Left ventricle myocardium inferior (tissue), 1 donor: Measurements from ENCODE around the gene CDK14. TPM values are rescaled to one million over a fixed set of nuclear protein-coding genes. Genes with fewer than 3 reads are reported as not detected.

Source experiments
- DNase-seq: peaks from one replicate; pipeline ENCODE4 v3.0.0-alpha.2; 2020
- H3K27ac ChIP-seq: fragments of 200-600 bp; replicated peaks from 2 replicates; pipeline ENCODE4 v1.8.0; 2021
- H3K27me3 ChIP-seq: fragments of 200-600 bp; 2 replicates; pipeline ENCODE4 v1.8.0; 2021; ENCODE audit warnings: low read depth
- H3K36me3 ChIP-seq: fragments of 200-600 bp; 2 replicates; pipeline ENCODE4 v1.8.0; 2021
- H3K4me1 ChIP-seq: fragments of 200-600 bp; 2 replicates; pipeline ENCODE4 v1.8.0; 2021
- H3K4me3 ChIP-seq: fragments of 200-600 bp; 2 replicates; pipeline ENCODE4 v1.8.0; 2021; ENCODE audit warnings: mild to moderate bottlenecking, moderate library complexity
- H3K9me3 ChIP-seq: fragments of 200-600 bp; replicated peaks from 2 replicates; pipeline ENCODE4 v1.8.0; 2021
- CTCF ChIP-seq: fragments of 200-600 bp; IDR thresholded peaks from 2 replicates; pipeline ENCODE4 v1.8.0; 2021; ENCODE audit warnings: antibody characterized with exemption, mild to moderate bottlenecking, borderline replicate concordance
- intact Hi-C: fragments of 100-400 bp; cut with micrococcal nuclease; formaldehyde crosslinking; loops from one replicate; pipeline ENCODE4 v1.11.0; 2022
- total RNA-seq: library from RNA; stranded (reverse); fragmentation: NEBNext Ultra II Directional; extraction: Animal tissue kit (Norgen Biotek cat#: 25700); gene quantifications from one replicate; pipeline ENCODE4 v1.2.1, GENCODE V29; 2021
- donor health status: DM: no; HTN: yes; CAD: no; lungs with severe emphysema.

The CDK14 gene
- total RNA-seq, 1 donor from 2014 or later = 18.7 TPM

- intact Hi-C loops = no loop called here
- H3K4me3 ChIP-seq = no peak overlapping the region
- H3K27ac ChIP-seq = no peak overlapping the region
- H3K4me1 ChIP-seq = peaks cover 25% of the 10 kb centered on the region
- no peaks in the 10 kb centered on the region for H3K36me3 ChIP-seq
- no peak for DNase-seq
- no peak for TF ChIP-seq CTCF
- H3K27me3 ChIP-seq = no peaks in the 10 kb centered on the region
- peaks cover 21% of the 10 kb centered on the region for H3K9me3 ChIP-seq
Measured at GRCh38 chr7:90839727-90840291, 243.7 kb downstream of the CDK14 start.

- H3K4me3 ChIP-seq = no peak overlapping the region
- intact Hi-C loops = no loop called here
- H3K9me3 ChIP-seq = peaks cover 21% of the 10 kb centered on the region
Measured at GRCh38 chr7:90841759-90842429, 245.8 kb downstream of the CDK14 start.

GRCh38 chr7:90842430-90842788 lies 246.3 kb downstream of the CDK14 start:
- DNase-seq = no peak
- peaks cover 37% of the 10 kb centered on the region for H3K4me1 ChIP-seq
- no peak overlapping the region for H3K27ac ChIP-seq
- intact Hi-C loops = no loop called here
- H3K4me3 ChIP-seq = no peak overlapping the region
- TF ChIP-seq CTCF = no peak
- H3K27me3 ChIP-seq = no peaks in the 10 kb centered on the region
- H3K9me3 ChIP-seq = peaks cover 21% of the 10 kb centered on the region
- no peaks in the 10 kb centered on the region for H3K36me3 ChIP-seq

More at GRCh38 chr7:90841759-90842429, 245.8 kb downstream of the CDK14 start:
- no peak overlapping the region for H3K27ac ChIP-seq
- H3K4me1 ChIP-seq = peaks cover 36% of the 10 kb centered on the region
- no peak for TF ChIP-seq CTCF
- DNase-seq = no peak
- H3K27me3 ChIP-seq = no peaks in the 10 kb centered on the region
- H3K36me3 ChIP-seq = no peaks in the 10 kb centered on the region

GRCh38 chr7:90843472-90843871 lies 247.4 kb downstream of the CDK14 start:
- intact Hi-C loops = no loop called here
- Histone ChIP-seq H3K36me3 (no peaks in the 10 kb centered on the region), H3K4me3 (no peak overlapping the region), H3K27me3 (no peaks in the 10 kb centered on the region), H3K9me3 (peaks cover 10% of the 10 kb centered on the region), H3K27ac (no peak overlapping the region), H3K4me1 (peaks cover 37% of the 10 kb centered on the region)
- no peak for TF ChIP-seq CTCF
- no peak for DNase-seq

GRCh38 chr7:90844421-90844820 lies 248.3 kb downstream of the CDK14 start:
- no peak for TF ChIP-seq CTCF
- H3K9me3 ChIP-seq = peaks cover under 1% of the 10 kb centered on the region
- H3K4me3 ChIP-seq = no peak overlapping the region
- intact Hi-C loops = no loop called here
- peaks cover 37% of the 10 kb centered on the region for H3K4me1 ChIP-seq
- H3K36me3 ChIP-seq = no peaks in the 10 kb centered on the region
- no peaks in the 10 kb centered on the region for H3K27me3 ChIP-seq
- no peak overlapping the region for H3K27ac ChIP-seq
- DNase-seq = no peak
